Spleen (tissue), 7 donors: ENCODE data around the gene LYPLA2.

Source experiments
- POLR2AphosphoS5 ChIP-seq, 3 donors: sonication (generic); formaldehyde crosslinking; IDR thresholded peaks; one replicate each; pipeline ENCODE4 v1.5.1; 2017; ENCODE audit warnings: antibody characterized with exemption in 3 of 3
- TF ChIP-seq, protein P1 (sequence below), 11 experiments: fragments of 200-600 bp in 7 of 11; fragments of 450-650 bp in 4 of 11; sonication (generic) in 4 of 11; IDR thresholded peaks in 8 of 11; conservative IDR thresholded peaks in 3 of 11; 1 replicate in 7 of 11; 2 replicates in 4 of 11; pipeline versions ENCODE4 v1.4.0 to v1.8.0; 2016 to 2021; ENCODE audit warnings: antibody characterized with exemption in 11 of 11, inconsistent platforms in 4 of 11, mild to moderate bottlenecking in 1 of 11
- donor health status: DM: no; HTN: no; CAD: no; lungs with moderate emphysema.
- donor health status: DM: no; HTN: no; CAD: no.
- donor health status: DM: no; HTN: no; CAD: no.

DNA sequence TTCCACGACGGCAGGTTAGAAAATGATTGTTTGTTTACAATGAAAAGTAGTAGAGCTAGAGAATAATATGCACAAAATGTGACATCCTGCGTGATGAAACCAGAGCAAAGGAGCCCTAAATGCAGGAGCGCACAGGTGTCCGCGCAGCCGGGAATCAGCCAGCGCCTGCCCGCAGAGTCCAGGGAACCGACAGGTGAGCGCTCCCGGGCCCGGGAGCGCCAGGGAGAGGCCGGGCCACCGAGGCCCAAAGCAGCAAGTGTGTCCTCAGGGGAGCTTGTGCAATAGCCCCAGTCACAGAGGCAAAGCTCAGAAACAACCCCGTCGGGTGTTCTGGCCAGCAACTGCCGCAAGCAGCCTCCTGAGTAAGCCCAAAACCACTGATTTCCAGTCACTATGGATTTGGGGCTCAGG, 10.4 kb downstream of the LYPLA2 start:
- TF ChIP-seq POLR2AphosphoS5 (IDR thresholded peaks at IDR 0.05), result no peak
- TF ChIP-seq, protein P1, sequence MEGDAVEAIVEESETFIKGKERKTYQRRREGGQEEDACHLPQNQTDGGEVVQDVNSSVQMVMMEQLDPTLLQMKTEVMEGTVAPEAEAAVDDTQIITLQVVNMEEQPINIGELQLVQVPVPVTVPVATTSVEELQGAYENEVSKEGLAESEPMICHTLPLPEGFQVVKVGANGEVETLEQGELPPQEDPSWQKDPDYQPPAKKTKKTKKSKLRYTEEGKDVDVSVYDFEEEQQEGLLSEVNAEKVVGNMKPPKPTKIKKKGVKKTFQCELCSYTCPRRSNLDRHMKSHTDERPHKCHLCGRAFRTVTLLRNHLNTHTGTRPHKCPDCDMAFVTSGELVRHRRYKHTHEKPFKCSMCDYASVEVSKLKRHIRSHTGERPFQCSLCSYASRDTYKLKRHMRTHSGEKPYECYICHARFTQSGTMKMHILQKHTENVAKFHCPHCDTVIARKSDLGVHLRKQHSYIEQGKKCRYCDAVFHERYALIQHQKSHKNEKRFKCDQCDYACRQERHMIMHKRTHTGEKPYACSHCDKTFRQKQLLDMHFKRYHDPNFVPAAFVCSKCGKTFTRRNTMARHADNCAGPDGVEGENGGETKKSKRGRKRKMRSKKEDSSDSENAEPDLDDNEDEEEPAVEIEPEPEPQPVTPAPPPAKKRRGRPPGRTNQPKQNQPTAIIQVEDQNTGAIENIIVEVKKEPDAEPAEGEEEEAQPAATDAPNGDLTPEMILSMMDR (IDR thresholded peaks at IDR 0.05 in 8 of 11, conservative IDR thresholded peaks at IDR 0.05 in 3 of 11), result no peak
